Inflammatory macrophage treated with lipopolysaccharide for 4 hours (primary cell): Measurements from ENCODE around the gene TBC1D13.
"Not testable (repeated sequence)": the region's sequence is repeated elsewhere in the genome, so short reads cannot be mapped to it uniquely, and the experiment has no call there.

Experiments used
- DNase-seq: peaks from one replicate; pipeline ENCODE4 v3.0.0-alpha.2; 2020

The TBC1D13 gene

GRCh38 chr9:128847803-128848202 lies 60.8 kb downstream of the TBC1D13 start:
- DNase-seq: no peak

- not testable (repeated sequence) for DNase-seq
Measured at GRCh38 chr9:128851024-128851423, 64.0 kb downstream of the TBC1D13 start.

- peak; percentile 52 for DNase-seq
Measured at GRCh38 chr9:128851779-128852600, 64.9 kb downstream of the TBC1D13 start.

GRCh38 chr9:128852646-128853045 lies 65.6 kb downstream of the TBC1D13 start:
- not testable (repeated sequence) for DNase-seq

GRCh38 chr9:128854454-128854853 lies 67.4 kb downstream of the TBC1D13 start:
- DNase-seq: not testable (repeated sequence)

- not testable (repeated sequence) for DNase-seq
Measured at GRCh38 chr9:128858476-128858875, 71.4 kb downstream of the TBC1D13 start.
